MM.1S (cell line): ENCODE results near the gene RAB11FIP5.

ENCODE experiments used
- CTCF ChIP-seq: fragments of 300-600 bp; sonication (generic); IDR thresholded peaks from 2 replicates; pipeline ENCODE4 v1.5.1; 2016; ENCODE audit warnings: antibody characterized with exemption, low read length, mixed read lengths
- EZH2 ChIP-seq: fragments of 300-600 bp; sonication (generic); optimal IDR thresholded peaks from 2 replicates; pipeline ENCODE3; 2017; ENCODE audit warnings: low read depth, mild to moderate bottlenecking, antibody characterized with exemption, low read length, mixed read lengths
- EZH2phosphoT487 ChIP-seq: fragments of 300-600 bp; sonication (generic); IDR thresholded peaks from 2 replicates; pipeline ENCODE4 v1.6.1; 2018; ENCODE audit warnings: antibody characterized with exemption, low read length

DNA sequence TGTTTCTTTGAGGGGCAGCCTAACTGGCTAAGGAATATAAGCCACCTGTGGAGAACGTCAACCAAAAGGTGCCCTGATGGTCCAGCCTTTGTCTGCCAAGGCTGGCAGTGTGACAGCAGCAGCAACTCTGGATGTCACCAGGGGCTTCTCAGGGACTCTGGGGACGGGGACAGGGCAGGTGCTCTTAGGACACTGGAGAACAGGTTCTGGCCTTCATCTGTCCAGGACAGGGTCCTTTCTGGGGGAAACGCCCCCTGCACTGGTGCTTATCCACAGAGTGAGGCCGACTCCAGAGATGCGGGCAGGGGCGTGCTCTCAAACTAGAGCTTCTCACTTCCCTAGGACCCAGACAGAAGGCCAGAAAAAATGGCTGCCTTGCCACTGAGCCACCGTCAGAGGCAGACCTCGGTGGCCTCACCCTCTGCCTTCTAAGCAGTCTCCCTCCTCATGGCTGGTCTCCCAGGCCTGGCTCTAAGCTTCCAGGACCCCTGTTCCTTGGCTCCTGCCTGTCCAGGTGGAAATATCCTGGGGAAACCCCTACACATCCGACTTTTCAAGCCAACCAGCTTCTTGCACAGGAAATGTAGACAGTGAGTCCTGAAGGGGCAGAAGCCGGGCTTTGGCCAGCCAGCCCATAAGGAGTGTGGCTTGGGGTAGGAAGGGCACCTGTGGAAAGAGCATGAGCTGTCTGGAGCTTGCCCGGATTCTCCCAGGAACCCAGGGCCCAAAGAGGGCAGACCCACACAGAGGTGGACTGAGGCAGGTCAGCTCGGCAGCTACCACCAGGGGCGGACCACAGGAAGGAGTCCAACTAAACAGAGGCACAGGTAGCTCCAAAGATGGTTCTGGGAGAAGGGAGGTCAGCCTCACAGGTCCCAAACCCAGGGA, 30.0 kb downstream of the RAB11FIP5 start:
- no peak for TF ChIP-seq CTCF
- no peak for TF ChIP-seq EZH2phosphoT487
- TF ChIP-seq EZH2: no peak
